Lung (tissue), 12 donors: ENCODE measurements around the gene COL8A1. TPM values are rescaled to one million over a fixed set of nuclear protein-coding genes. Genes with fewer than 3 reads are reported as not detected.

ENCODE experiments used
- ATAC-seq: fragments of 200-7000 bp; cut with Tn5 transposase; one replicate; pipeline ENCODE4 v1.9.1; 2020; ENCODE audit warnings: moderate number of reproducible peaks; ENCODE audit not compliant: insufficient read depth, low FRiP score
- DNase-seq, 3 donors: peaks; one replicate each; pipeline ENCODE4 v3.0.0-alpha.2; 2013 to 2017
- H3K27ac ChIP-seq, 2 donors: one replicate each; pipeline ENCODE4 v1.5.1; 2013; ENCODE audit warnings: mild to moderate bottlenecking in 2 of 2, moderate library complexity in 2 of 2, control low read depth in 1 of 2, inconsistent platforms in 1 of 2, low read depth in 1 of 2, low read length in 1 of 2
- H3K27me3 ChIP-seq, 3 donors: one replicate each; pipeline ENCODE4 v1.5.1; 2013; ENCODE audit warnings: low read length in 2 of 3; ENCODE audit not compliant: control insufficient read depth in 3 of 3, insufficient read depth in 3 of 3
- H3K36me3 ChIP-seq, 4 donors: one replicate each; pipeline ENCODE4 v1.5.1; 2013; ENCODE audit warnings: low read length in 4 of 4, mild to moderate bottlenecking in 1 of 4, moderate library complexity in 1 of 4; ENCODE audit not compliant: control insufficient read depth in 4 of 4, insufficient read depth in 4 of 4
- H3K4me1 ChIP-seq, 5 donors: one replicate each; pipeline ENCODE4 v1.5.1; 2013; ENCODE audit warnings: low read length in 5 of 5, mild to moderate bottlenecking in 2 of 5, moderate library complexity in 1 of 5; ENCODE audit not compliant: control insufficient read depth in 5 of 5, insufficient read depth in 5 of 5
- H3K4me3 ChIP-seq: one replicate; pipeline ENCODE4 v1.5.1; 2013; ENCODE audit warnings: mild to moderate bottlenecking, control low read depth, moderate library complexity
- H3K9ac ChIP-seq, 2 donors: one replicate each; pipeline ENCODE4 v1.5.1; 2013; ENCODE audit warnings: low read length in 2 of 2, control low read depth in 1 of 2; ENCODE audit not compliant: insufficient read depth in 1 of 2
- H3K9me3 ChIP-seq, 4 donors: one replicate each; pipeline ENCODE4 v1.5.1; 2013; ENCODE audit warnings: low read length in 3 of 4, mild to moderate bottlenecking in 1 of 4, moderate library complexity in 1 of 4; ENCODE audit not compliant: control insufficient read depth in 4 of 4, insufficient read depth in 3 of 4
- WGBS, 2 donors: extraction: QIAGEN DNeasy Blood & Tissue Kit; methylation state at CpG; one replicate each; pipeline ENCODE4 v1.1.7; 2013; 5-methylcytosine and 5-hydroxymethylcytosine counted together
- polyA plus RNA-seq, 2 donors: library from polyadenylated mRNA; stranded (reverse); fragments of 200-250 nt; gene quantifications; one replicate each; pipeline ENCODE4 v1.2.1, GENCODE V29; 2013
- total RNA-seq, 2 donors: library from RNA; depleted of rRNA in 1 of 2; stranded (reverse); fragments of >200 nt in 1 of 2; gene quantifications; one replicate each; pipeline ENCODE4 v1.2.1, GENCODE V29; 2014 to 2021
- TF ChIP-seq, protein P1 (sequence below): IDR thresholded peaks from 2 replicates; pipeline ENCODE4 v1.5.1; 2012; ENCODE audit warnings: mild to moderate bottlenecking; ENCODE audit errors: control extremely low read depth, extremely low read depth
- donor health status: control.
- donor health status: control.
- donor health status: Bipolar disorder and iron deficiency.
- donor health status: healthy.
- donor health status: DM: yes; HTN: yes; CAD: no.

COL8A1 gene
- total and polyA plus RNA-seq, 4 donors, result 19.5 to 84.6 (median 57.1) TPM

DNA sequence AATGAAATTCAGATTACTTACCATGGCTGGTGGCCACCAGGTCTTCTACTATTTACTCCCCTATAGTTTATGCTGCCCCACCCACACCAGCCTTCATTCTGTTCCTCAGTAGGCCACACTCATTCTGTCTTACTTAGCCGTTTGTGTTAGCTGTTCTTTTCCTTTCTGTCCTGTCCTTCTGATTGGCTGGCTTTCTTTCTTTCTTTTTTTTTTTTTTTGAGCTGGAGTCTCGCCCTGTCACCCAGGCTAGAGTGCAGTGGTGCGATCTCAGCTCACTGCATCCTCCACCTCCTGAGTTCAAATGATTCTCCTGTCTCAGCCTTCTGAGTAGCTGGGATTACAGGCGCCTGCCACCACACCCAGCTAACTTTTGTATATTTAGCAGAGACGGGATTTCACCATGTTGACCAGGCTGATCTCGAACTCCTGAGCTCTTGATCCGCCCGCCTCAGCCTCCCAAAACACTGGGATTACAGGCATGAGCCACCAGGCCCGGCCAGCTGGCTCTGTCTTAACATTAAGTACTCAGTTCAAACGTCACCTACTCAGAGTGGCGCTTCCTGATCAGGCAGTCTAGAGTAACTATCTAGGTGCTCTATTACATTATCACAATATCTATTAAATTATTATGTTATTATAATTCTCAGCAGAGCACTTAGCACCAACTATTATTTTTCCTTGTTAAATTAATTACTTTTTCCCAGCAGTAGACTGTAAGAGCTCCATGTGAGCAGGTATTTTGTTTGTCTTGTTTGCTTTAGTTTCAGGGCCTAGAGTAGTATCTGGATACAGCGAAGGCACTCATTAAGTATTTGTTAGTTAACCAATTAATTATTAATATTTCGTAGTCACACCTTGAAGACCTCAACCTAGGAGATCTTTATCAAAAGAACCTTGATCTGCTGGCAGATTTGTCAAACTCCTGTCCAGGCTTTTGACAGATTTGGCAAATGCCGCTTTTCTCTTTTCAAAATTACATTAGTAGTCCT lies 185.6 kb downstream of the COL8A1 start:
- ATAC-seq (no peak), DNase-seq (no peak)
- H3K36me3 ChIP-seq, result peaks cover 0 to 2% (median 0%) of the 10 kb centered on the region in 4 donors
- TF ChIP-seq, protein P1, sequence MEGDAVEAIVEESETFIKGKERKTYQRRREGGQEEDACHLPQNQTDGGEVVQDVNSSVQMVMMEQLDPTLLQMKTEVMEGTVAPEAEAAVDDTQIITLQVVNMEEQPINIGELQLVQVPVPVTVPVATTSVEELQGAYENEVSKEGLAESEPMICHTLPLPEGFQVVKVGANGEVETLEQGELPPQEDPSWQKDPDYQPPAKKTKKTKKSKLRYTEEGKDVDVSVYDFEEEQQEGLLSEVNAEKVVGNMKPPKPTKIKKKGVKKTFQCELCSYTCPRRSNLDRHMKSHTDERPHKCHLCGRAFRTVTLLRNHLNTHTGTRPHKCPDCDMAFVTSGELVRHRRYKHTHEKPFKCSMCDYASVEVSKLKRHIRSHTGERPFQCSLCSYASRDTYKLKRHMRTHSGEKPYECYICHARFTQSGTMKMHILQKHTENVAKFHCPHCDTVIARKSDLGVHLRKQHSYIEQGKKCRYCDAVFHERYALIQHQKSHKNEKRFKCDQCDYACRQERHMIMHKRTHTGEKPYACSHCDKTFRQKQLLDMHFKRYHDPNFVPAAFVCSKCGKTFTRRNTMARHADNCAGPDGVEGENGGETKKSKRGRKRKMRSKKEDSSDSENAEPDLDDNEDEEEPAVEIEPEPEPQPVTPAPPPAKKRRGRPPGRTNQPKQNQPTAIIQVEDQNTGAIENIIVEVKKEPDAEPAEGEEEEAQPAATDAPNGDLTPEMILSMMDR, result no peak
- no peak overlapping the region for H3K27ac ChIP-seq
- H3K9me3 ChIP-seq, result no peaks in the 10 kb centered on the region
- H3K4me1 ChIP-seq, result peaks cover 0 to 1% (median 0%) of the 10 kb centered on the region in 5 donors
- no peak overlapping the region for H3K4me3 ChIP-seq
- no peaks in the 10 kb centered on the region for H3K27me3 ChIP-seq
- H3K9ac ChIP-seq, result no peak overlapping the region
- 87 to 89% methylated on average over 14 of the region's 14 CpGs for WGBS, 2 donors

DNA sequence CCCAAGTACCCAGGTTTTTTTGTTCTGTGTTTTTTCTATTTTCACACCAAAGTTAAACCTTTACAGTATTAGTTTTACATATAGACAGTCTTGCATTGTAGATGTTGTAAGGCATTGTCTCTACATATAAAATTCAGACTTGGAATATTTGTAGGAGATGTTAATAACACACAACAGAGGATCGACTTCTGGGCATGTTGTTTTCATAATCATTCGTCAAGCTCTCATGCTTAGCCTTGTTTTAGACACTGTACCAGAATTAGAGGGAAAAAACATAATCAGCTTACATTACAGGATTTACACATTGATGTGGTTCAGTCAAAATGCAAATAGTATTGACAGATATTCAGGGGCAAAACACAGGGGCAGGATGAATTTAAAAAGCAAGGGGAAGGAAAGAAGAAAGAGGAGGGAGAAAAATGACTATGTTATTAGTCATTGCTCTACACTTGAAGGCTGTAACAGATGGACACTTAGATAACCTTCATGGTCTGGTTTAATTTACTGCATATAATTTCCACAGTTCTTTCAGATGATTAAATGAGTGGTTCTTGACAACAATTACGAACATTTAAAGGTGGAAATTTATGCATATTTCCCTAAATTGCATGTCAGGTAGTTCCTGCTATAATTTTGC lies 186.7 kb downstream of the COL8A1 start:
- no peak overlapping the region for H3K9ac ChIP-seq

DNA sequence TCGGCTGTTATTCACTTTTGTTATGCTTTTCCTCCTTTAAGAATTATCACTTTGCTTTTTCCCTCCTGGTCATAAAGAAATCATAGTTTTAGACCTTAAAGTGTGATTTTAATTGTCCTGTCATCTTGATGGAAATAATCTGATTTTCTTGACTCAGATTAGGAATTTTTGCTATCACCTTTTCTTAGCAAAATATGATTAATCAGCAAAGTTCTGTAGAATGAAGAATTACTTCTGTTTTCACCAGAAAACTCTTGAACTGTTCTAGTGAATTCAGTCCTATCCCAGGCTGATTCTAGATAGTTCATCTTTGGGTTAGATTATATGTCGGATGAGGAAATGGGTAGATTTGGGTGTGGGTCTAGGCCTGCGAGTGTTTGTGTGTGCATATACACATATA lies 191.4 kb downstream of the COL8A1 start:
- Histone ChIP-seq H3K4me1 (peaks cover 0 to 20% (median 6%) of the 10 kb centered on the region in 5 donors), H3K36me3 (peaks cover 0 to 11% (median 0%) of the 10 kb centered on the region in 4 donors), H3K27me3 (no peaks in the 10 kb centered on the region), H3K9me3 (no peaks in the 10 kb centered on the region), H3K27ac (no peak overlapping the region), H3K9ac (peak overlapping the region in 1 of 2 donors; percentile 17), H3K4me3 (no peak overlapping the region)
- DNase-seq (no peak), ATAC-seq (no peak)
- TF ChIP-seq, protein P1, result no peak
- WGBS, 2 donors, result 96% methylated on average over 3 of the region's 3 CpGs

More for the DNA sequence above, 186.7 kb downstream of the COL8A1 start:
- Histone ChIP-seq H3K27me3 (no peaks in the 10 kb centered on the region), H3K9me3 (no peaks in the 10 kb centered on the region), H3K36me3 (peaks cover 0 to 7% (median 0%) of the 10 kb centered on the region in 4 donors), H3K4me1 (no peaks in the 10 kb centered on the region), H3K4me3 (no peak overlapping the region), H3K27ac (no peak overlapping the region)
- ATAC-seq, result no peak
- WGBS, 2 donors, result 56 to 71% methylated on average over 3 of the region's 3 CpGs
- no peak for DNase-seq
- TF ChIP-seq, protein P1, result no peak
